ENCODE measurements around the gene SLC17A4. TPM values are rescaled to one million over a fixed set of nuclear protein-coding genes. Genes with fewer than 3 reads are reported as not detected.

SLC17A4 gene
- total RNA-seq, 1 donor: not detected

GRCh38 chr6:25829375-25829774 lies 74.8 kb downstream of the SLC17A4 start:
- Histone ChIP-seq H3K27me3 (ENCODE audit: insufficient read depth, low read length) (peaks cover 7% of the 10 kb centered on the region), H3K9me3 (ENCODE audit: low read depth, low read length) (no peaks in the 10 kb centered on the region), H3K4me3 (ENCODE audit: low read length) (no peak overlapping the region), H3K4me1 (ENCODE audit: insufficient read depth, low read length) (no peaks in the 10 kb centered on the region)

DNA sequence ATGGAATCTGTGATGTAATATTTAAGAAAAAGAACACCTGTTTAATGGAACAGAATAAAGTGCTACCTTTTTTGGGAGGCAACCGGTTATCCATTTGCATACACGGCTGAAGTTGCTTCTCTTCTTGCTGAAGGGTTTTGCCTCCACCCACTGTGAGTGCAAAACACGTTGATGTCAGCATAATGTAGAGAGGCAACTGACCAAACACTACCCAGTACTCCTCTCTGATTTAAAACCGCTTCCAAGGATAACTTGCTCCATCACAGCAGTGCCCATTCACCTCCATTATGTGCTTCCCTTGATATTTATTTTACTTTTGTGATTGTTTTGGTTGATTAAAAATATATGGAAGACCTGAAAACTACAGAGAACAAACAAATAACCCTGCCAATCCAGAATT lies 75.9 kb downstream of the SLC17A4 start:
- Histone ChIP-seq H3K9me3 (ENCODE audit: low read depth, low read length) (no peaks in the 10 kb centered on the region), H3K4me3 (ENCODE audit: low read length) (no peak overlapping the region), H3K4me1 (ENCODE audit: insufficient read depth, low read length) (no peaks in the 10 kb centered on the region), H3K27me3 (ENCODE audit: insufficient read depth, low read length) (peaks cover 3% of the 10 kb centered on the region)

Other genes with a start within 250 kb of the SLC17A4 start
- not detected for gene SCGN, start 102.5 kb upstream of the SLC17A4 start, total RNA-seq
- gene SLC17A1, start 77.3 kb downstream of the SLC17A4 start, total RNA-seq: not detected
- 0.31 TPM for gene SLC17A3, start 119.5 kb downstream of the SLC17A4 start, total RNA-seq
- gene SLC17A2, start 175.9 kb downstream of the SLC17A4 start, total RNA-seq: not detected
- 18.7 TPM for gene TRIM38, start 208.1 kb downstream of the SLC17A4 start, total RNA-seq